HepG2 (cell line): Measurements from ENCODE around the gene ITGB1. TPM values are rescaled to one million over a fixed set of nuclear protein-coding genes. Genes with fewer than 3 reads are reported as not detected.

Source experiments
- ARNT2 ChIP-seq: sonication (generic); formaldehyde crosslinking; IDR thresholded peaks from 2 replicates; pipeline ENCODE4 v1.8.0; 2022; ENCODE audit warnings: mild to moderate bottlenecking, low read depth, missing genetic modification reagents, moderate library complexity
- ASH2L ChIP-seq: fragments of 300-600, 200-600 bp; sonication (generic); IDR thresholded peaks from 2 replicates; pipeline ENCODE4 v1.7.0; 2017; ENCODE audit warnings: low read depth, mild to moderate bottlenecking, moderate library complexity, mixed read lengths, low read length; ENCODE audit not compliant: insufficient read length
- BCL6 ChIP-seq: IDR thresholded peaks from 2 replicates; pipeline ENCODE4 v1.6.1; 2016; ENCODE audit warnings: missing genetic modification reagents, missing compliant biosample characterization
- CBFB ChIP-seq: sonication (generic); formaldehyde crosslinking; IDR thresholded peaks from 2 replicates; pipeline ENCODE4 v1.4.0; 2020; ENCODE audit warnings: missing genetic modification reagents
- CEBPB ChIP-seq: IDR thresholded peaks from 2 replicates; pipeline ENCODE4 v1.6.1; 2011; ENCODE audit warnings: low read depth, low read length, improper control_type of control experiment, borderline replicate concordance
- ERF ChIP-seq: IDR thresholded peaks from 2 replicates; pipeline ENCODE4 v1.6.1; 2018; ENCODE audit warnings: missing biosample characterization, missing genetic modification reagents
- FOXC1 ChIP-seq: sonication (generic); formaldehyde crosslinking; IDR thresholded peaks from 2 replicates; pipeline ENCODE4 v1.8.0; 2022; ENCODE audit warnings: mild to moderate bottlenecking, missing genetic modification reagents, borderline replicate concordance
- JUND ChIP-seq: sonication (generic); formaldehyde crosslinking; IDR thresholded peaks from 2 replicates; pipeline ENCODE4 v1.8.0; 2022; ENCODE audit warnings: mild to moderate bottlenecking, missing genetic modification reagents
- KLF16 ChIP-seq, 2 experiments: sonication (generic) in 1 of 2; formaldehyde crosslinking in 1 of 2; IDR thresholded peaks; 2 replicates each; pipeline versions ENCODE4 v1.6.1 to v1.8.0; 2016 to 2023; ENCODE audit warnings: missing genetic modification reagents in 2 of 2, missing compliant biosample characterization in 1 of 2
- LBX2 ChIP-seq: sonication (generic); formaldehyde crosslinking; IDR thresholded peaks from 2 replicates; pipeline ENCODE4 v1.5.0; 2020; ENCODE audit warnings: missing genetic modification reagents, mild to moderate bottlenecking, borderline replicate concordance
- MLLT10 ChIP-seq: sonication (generic); formaldehyde crosslinking; IDR thresholded peaks from 2 replicates; pipeline ENCODE4 v1.4.0; 2020; ENCODE audit warnings: missing genetic modification reagents
- NFE2L1 ChIP-seq: sonication (generic); formaldehyde crosslinking; IDR thresholded peaks from 2 replicates; pipeline ENCODE4 v1.4.0; 2020; ENCODE audit warnings: missing genetic modification reagents, mild to moderate bottlenecking, borderline replicate concordance
- SAFB2 ChIP-seq: sonication (generic); formaldehyde crosslinking; IDR thresholded peaks from 2 replicates; pipeline ENCODE4 v1.5.1; 2020; ENCODE audit warnings: missing genetic modification reagents, low read depth, mild to moderate bottlenecking, borderline replicate concordance
- SIX1 ChIP-seq: sonication (generic); formaldehyde crosslinking; IDR thresholded peaks from 2 replicates; pipeline ENCODE4 v1.4.0; 2020; ENCODE audit warnings: missing genetic modification reagents, borderline replicate concordance
- SNRNP70 ChIP-seq: fragments of 200-400 bp; formaldehyde crosslinking; IDR thresholded peaks from 2 replicates; pipeline ENCODE4 v1.6.1; 2017; ENCODE audit warnings: mild to moderate bottlenecking, low read depth, low read length, moderate library complexity
- SRF ChIP-seq: IDR thresholded peaks from 2 replicates; pipeline ENCODE4 v1.6.1; 2011; ENCODE audit warnings: mild to moderate bottlenecking, low read depth, low read length, moderate library complexity
- STAT6 ChIP-seq: sonication (generic); formaldehyde crosslinking; IDR thresholded peaks from 2 replicates; pipeline ENCODE4 v1.4.0; 2020; ENCODE audit warnings: missing genetic modification reagents, mild to moderate bottlenecking, borderline replicate concordance
- ZNF337 ChIP-seq: sonication (generic); formaldehyde crosslinking; IDR thresholded peaks from 2 replicates; pipeline ENCODE4 v1.5.1; 2020; ENCODE audit warnings: missing genetic modification reagents, low read depth, mild to moderate bottlenecking, borderline replicate concordance
- ZNF431 ChIP-seq: sonication (generic); formaldehyde crosslinking; IDR thresholded peaks from 2 replicates; pipeline ENCODE4 v1.9.0; 2022; ENCODE audit warnings: missing genetic modification reagents, low read depth, mild to moderate bottlenecking, borderline replicate concordance
- ZNF557 ChIP-seq: sonication (generic); formaldehyde crosslinking; IDR thresholded peaks from 2 replicates; pipeline ENCODE4 v1.4.0; 2020; ENCODE audit warnings: missing genetic modification reagents
- ZNF567 ChIP-seq: sonication (generic); formaldehyde crosslinking; IDR thresholded peaks from 2 replicates; pipeline ENCODE4 v1.8.1; 2023; ENCODE audit warnings: mild to moderate bottlenecking, missing genetic modification reagents, borderline replicate concordance
- ZNF639 ChIP-seq: conservative IDR thresholded peaks from 2 replicates; pipeline ENCODE4 v1.6.1; 2018; ENCODE audit warnings: missing genetic modification reagents
- ZNF709 ChIP-seq: sonication (generic); formaldehyde crosslinking; IDR thresholded peaks from 2 replicates; pipeline ENCODE4 v1.5.0; 2020; ENCODE audit warnings: mild to moderate bottlenecking, missing genetic modification reagents
- ZNF780A ChIP-seq: sonication (generic); formaldehyde crosslinking; IDR thresholded peaks from 2 replicates; pipeline ENCODE4 v1.8.0; 2022; ENCODE audit warnings: mild to moderate bottlenecking, missing genetic modification reagents, moderate library complexity
- ZSCAN21 ChIP-seq: sonication (generic); formaldehyde crosslinking; IDR thresholded peaks from 2 replicates; pipeline ENCODE4 v1.8.0; 2022; ENCODE audit warnings: mild to moderate bottlenecking, missing genetic modification reagents, moderate library complexity, borderline replicate concordance
- polyA plus RNA-seq, 8 experiments: library from polyadenylated mRNA; depleted of rRNA in 3 of 8; stranded (reverse) in 7 of 8; unstranded in 1 of 8; fragments of >200 nt; fragmentation: Illumina TruSeq in 4 of 8; extraction: Trizol in 4 of 8; gene quantifications; 2 replicates each; pipeline versions ENCODE4 v1.2.1 to v1.2.3, GENCODE V29; 2011 to 2016; ENCODE audit warnings: low read depth in 4 of 8, missing spikeins in 1 of 8, mixed read lengths in 1 of 8; ENCODE audit not compliant: insufficient read depth in 1 of 8
- total RNA-seq, 5 experiments: library from RNA; depleted of rRNA; stranded (reverse); fragments of >200 nt; fragmentation: Illumina TruSeq; extraction: Trizol; gene quantifications; 2 replicates each; pipeline ENCODE4 v1.2.3, GENCODE V29; 2016; ENCODE audit warnings: low read depth in 1 of 5

The ITGB1 gene
- total and polyA plus RNA-seq, 2 of the 13 experiments (the other 11 are each of a cell fraction or from before 2014, with no cell fraction given): 190 to 204 TPM

- no peak for TF ChIP-seq LBX2
- peak; percentile 75; the same call in 1 of the 2 replicates for TF ChIP-seq ZSCAN21 (CRISPR knock-in tag)
- TF ChIP-seq KLF16 (CRISPR knock-in tag; IDR thresholded peaks at IDR 0.05): peak in 1 of 2 experiments; percentile 69; a peak in 1 of 4 replicates
- 0 out of 2 replicates have a peak, but pooled peaks have one; percentile 39 for TF ChIP-seq JUND (CRISPR knock-in tag)
- no peak for TF ChIP-seq MLLT10
- TF ChIP-seq ZNF639 (CRISPR knock-in tag): no peak
- TF ChIP-seq ZNF709 (CRISPR knock-in tag): 0 out of 2 replicates have a peak, but pooled peaks have one; percentile 39
- TF ChIP-seq ZNF431 (CRISPR knock-in tag): peak; percentile 74; the same call in 1 of the 2 replicates
- 0 out of 2 replicates have a peak, but pooled peaks have one; percentile 42 for TF ChIP-seq STAT6
- TF ChIP-seq ZNF557 (CRISPR knock-in tag): 0 out of 2 replicates have a peak, but pooled peaks have one; percentile 28
- TF ChIP-seq SAFB2: no peak
- TF ChIP-seq NFE2L1: no peak
- 0 out of 2 replicates have a peak, but pooled peaks have one; percentile 56 for TF ChIP-seq ZNF337 (CRISPR knock-in tag)
- no peak for TF ChIP-seq SNRNP70
- TF ChIP-seq ASH2L: peak; percentile 65
- TF ChIP-seq ZNF567: 0 out of 2 replicates have a peak, but pooled peaks have one; percentile 55
- TF ChIP-seq SRF: no peak
- peak; percentile 37; the same call in 1 of the 2 replicates for TF ChIP-seq SIX1 (CRISPR knock-in tag)
- 0 out of 2 replicates have a peak, but pooled peaks have one; percentile 48 for TF ChIP-seq FOXC1 (CRISPR knock-in tag)
- TF ChIP-seq ZNF780A (CRISPR knock-in tag): no peak
- TF ChIP-seq ERF: peak; percentile 78; the same call in 1 of the 2 replicates
- no peak for TF ChIP-seq CEBPB
- TF ChIP-seq BCL6 (CRISPR knock-in tag): peak; percentile 62
- peak; percentile 48; the same call in 1 of the 2 replicates for TF ChIP-seq CBFB (CRISPR knock-in tag)
- peak; percentile 48; the same call in 1 of the 2 replicates for TF ChIP-seq ARNT2 (CRISPR knock-in tag)
Measured at GRCh38 chr10:32943854-32944661, 14.0 kb downstream of the ITGB1 start (continued).
